Measurements from ENCODE around the gene PPP6R2.
A peak's percentile ranks its signal among the peaks of the same experiment; 100 is the strongest.

The PPP6R2 gene

DNA sequence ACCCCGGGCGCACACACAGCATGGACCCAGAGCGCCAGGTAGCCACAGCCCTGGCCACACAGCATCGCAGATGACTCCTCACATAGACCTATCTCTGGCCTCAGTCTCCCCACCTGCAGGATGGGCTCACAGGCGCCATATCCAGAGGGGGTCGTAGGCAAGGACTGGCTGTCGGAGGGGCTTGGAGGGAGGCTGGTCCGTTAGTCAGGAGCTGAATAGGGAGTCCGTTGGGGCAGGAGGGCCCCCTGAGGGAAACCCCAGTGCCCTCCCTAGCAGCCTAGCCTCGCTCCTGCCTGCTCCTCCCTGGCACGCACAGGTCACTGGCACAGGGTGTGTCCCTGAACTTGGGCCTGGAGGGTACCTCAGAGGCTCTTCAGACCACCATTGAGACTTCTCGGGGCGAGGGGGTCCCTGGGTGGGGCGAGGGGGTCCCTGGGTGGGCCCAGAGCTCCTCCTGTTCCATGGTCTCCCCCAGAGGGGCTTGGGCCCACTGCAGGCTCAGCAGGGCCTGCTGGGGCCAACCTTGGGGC is 37.7 kb upstream of the PPP6R2 start:
- no peak for DNase-seq (ENCODE audit: low read depth in 1 of 2, low spot score in 1 of 2)

DNA sequence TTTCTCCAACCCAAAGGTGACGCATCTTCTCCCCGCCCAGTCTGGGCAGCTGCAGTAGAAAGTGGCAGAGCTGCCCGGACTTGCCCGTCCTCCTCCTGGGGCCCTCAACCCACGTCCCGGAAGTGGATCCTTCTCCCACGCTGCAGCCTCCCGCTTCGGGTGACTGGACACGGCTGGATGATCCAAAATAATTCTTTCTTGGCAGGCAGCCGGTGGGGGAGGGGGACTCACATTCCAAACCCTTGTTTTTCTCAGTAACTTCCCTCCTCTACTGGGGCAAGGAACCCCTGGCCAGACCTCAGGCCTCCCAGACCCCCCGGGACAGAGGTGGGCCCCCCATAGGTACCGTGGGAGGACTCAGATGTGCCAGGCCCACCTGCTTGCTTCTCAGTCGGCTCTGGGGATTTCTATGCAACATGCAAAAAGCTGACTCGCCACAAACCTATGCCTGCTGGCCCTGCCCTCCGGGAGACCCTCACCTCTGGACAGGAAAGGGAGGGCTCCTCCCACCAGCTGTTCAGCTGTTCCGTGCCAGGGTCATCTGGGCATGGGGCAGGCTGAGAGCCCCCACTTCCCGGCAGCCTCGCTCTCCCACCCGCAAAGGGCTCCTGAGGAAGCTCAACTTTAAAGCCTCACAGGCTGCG is 37.1 kb upstream of the PPP6R2 start:
- no peak for DNase-seq (ENCODE audit: low read depth in 1 of 2, low spot score in 1 of 2)

DNA sequence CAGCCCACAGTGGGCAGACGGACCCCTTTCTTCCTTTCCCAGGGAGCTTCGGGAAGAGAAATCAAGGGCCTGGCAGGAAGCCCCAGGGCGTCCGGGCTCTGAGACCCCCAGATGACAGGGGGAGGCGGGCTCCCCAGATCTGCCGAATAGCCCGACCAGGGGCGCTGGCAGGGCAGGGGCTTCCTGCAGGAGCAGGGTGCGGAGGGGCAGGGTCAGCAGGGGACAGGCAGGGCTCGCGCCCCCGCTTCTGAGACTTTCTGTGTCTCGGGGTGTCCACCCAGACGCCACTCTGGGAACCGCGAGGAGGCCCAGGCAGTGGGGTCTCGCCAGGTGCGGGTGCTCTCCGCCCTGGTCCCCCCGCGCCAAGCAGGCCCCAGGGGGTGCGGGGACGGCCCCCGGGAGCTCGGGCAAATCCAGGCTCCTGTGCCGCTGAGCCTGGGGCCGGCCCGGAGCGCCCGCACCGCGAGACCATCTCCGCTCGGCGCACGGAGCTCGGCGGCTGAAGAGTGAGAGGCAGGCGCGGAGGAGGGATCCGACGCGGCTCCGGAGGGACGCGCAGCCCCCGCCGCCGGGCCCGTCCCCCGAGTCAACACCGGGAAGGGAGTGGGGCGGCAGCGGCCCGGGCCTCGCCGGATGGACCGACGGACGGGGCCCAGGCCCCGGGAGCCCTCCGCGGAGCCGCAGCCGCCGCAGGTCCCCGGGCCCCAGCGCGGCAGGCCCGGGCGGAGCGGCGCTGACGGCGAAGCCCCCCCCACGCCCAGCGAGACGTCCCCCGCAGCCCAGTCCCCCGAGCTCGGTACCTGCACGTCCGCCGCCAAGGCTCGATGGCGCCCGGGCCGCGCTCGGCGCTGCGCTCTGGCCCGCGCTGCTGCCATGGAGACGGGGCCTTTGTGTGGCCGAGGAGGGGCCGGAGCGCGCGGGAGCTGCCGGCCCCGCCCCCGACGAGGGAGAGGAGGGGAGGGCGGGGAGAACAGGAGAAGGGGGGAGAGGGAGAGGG is 36.1 kb upstream of the PPP6R2 start, which contains the start of gene PLXNB2:
PLXNB2 (minus strand) TSS at position 894 of the 997 bp plus-strand sequence. CDS start 17,062 bp downstream, outside the sequence.
- DNase-seq (ENCODE audit: low read depth in 1 of 2, low spot score in 1 of 2) = no peak

DNA sequence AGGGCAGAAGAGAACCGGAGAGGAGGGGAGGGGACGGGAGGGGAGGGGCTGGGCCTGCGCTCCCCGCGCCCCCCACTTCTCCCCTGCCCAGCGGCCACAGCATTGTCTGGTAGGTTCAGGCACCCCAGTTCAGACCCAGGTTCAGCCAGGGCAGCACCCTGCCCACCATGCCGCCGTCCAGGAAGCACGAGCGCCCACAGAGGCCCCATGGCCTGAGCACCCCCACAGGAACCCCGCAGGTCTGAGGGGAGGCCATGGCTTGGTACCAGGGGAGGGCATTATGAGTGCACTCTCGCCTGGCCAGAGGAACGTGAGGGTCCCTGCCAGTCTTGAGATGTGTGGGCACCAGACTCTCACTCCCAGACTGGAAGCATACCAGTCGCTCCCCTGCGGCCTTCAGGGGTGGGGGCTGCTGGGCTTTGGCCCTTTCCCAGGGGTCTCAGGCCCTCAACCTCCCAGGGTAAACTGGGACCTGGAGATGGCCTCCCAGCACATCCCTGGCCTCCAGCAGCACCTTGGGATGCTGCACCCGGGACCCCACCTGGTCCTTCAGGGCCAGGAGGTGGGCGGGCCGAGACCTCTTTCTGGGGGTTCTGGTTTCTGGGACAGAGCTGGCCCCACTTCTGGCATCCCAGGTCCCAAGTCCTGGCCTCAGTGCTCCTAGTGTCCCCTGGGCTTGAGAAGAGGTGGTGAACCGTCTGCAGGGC is 35.1 kb upstream of the PPP6R2 start:
- no peak for DNase-seq (ENCODE audit: low read depth in 1 of 2, low spot score in 1 of 2)

DNA sequence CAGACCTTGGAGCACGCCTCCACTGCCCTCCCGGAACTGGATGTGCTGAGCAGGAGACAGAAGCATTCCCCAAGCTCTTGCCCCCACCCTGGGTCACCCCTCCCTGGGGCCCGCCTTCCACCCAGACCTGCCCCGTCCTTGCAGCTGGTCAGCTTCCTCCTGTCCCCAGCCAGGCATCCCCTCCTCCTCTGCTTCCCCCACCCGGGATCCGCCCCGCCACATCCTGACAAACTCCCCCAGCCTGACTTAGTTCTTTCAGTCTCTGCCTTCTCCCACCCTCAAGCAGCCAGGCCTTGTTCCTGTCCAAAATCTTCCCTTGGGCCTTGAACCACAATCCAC is 34.6 kb upstream of the PPP6R2 start:
- no peak for DNase-seq (ENCODE audit: low read depth in 1 of 2, low spot score in 1 of 2)

DNA sequence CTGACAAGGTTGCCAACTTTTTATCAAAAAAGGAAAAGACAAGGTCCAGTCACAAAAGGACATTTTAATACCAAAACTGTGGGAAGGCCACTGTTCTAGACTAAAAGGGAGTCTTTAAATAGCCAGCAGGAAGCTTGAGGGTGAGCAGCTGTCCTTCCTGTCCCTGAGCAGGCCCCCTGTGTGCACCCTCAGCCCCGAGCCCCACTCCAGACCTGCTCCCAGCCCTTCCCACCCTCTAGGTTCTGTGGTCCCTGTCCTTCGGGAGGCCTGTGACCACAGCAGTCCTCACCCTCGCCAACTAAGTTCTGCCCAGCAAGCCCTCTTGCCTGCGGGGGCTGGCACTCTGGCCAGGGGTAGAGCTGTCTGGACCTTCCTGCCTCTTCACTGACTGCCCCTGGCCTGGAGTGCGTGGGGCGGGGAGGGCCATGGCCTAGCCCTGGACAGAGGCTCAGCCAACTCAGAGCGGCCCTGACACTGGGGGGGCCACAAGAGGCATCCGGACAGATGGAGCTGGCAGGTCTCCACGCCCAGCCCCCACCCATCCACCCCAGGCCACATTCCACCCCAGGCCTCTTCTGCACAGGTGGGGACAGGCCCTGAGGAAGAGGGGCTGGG is 34.0 kb upstream of the PPP6R2 start:
- no peak for DNase-seq (ENCODE audit: low read depth in 1 of 2, low spot score in 1 of 2)

DNA sequence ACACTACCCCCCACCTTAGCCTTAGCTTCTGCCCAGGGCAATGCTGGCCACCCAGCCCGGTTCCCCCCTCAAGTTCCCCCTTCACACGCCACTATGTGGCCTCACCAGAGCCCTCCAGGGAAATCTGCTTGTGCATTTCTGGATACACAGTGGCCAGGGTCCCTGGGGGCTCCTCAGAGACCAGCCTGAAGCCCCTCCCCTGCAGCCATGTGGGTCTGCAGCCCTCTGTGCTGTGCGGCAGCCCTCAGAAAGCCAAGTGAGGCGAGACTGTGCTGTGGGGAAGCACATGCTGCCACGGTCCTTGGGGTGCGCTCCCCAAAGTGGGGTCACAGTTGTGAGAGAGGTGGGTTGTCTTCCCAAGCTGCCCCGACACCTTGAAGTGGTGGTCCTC is 33.5 kb upstream of the PPP6R2 start:
- DNase-seq (ENCODE audit: low read depth in 1 of 2, low spot score in 1 of 2) = no peak

DNA sequence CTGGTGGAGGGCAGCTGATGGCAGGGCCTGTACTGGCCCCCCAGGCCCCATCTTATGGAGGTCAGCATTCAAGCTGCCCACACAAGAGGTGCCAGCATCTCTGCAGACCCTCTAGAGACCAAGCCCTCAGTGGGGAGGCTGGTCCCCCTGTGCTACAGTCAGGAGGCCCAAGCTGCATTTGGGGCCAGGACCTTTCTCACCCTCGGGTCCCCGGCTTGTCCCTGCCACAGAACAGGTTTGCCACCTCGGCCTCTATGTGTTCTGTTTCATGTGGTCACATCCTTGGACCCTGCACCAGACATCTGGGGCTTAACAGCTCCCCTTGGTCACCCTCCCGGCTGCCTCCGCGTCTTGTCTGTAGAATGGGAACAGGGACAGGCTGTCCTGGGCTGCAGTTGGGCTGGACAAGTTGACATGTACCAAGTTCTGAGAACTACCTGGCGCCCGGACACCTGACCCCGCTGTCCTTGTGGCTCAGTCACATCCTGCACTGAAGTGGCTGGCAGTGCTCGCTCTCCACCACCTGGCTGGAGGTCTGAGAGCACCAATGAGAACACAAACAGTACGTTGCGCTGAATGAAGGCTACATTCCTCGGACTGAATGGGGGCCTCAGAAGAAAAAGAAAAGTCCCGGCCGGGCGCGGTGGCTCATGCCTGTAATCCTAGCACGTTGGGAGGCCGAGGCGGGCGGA is 33.0 kb upstream of the PPP6R2 start:
- DNase-seq (ENCODE audit: low read depth in 1 of 2, low spot score in 1 of 2) = no peak

DNA sequence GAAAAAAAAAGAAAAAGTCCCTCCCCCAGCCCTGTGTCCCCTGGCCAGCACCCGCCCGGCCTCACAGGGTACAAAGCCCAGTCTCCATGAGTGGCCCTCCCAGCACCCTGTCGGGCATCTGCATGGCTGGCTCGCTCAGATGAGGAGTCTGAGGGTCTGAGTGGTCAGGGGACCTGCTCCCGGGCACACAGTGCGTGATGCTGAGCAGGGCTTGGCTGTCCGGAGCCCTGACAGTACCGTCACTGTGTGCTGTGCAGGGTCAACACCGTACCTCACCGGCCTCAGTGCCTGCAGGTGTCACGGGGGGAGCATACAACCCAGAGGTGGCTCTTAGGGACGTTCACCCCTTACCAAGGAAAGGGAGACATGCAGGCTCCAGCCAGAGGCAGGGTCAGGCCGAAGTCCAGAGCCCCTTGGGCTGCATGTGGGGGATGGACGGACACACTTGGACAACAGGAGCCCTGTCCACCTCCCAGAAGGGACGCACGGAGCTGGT is 32.1 kb upstream of the PPP6R2 start:
- DNase-seq (ENCODE audit: low read depth in 1 of 2, low spot score in 1 of 2) = no peak

DNA sequence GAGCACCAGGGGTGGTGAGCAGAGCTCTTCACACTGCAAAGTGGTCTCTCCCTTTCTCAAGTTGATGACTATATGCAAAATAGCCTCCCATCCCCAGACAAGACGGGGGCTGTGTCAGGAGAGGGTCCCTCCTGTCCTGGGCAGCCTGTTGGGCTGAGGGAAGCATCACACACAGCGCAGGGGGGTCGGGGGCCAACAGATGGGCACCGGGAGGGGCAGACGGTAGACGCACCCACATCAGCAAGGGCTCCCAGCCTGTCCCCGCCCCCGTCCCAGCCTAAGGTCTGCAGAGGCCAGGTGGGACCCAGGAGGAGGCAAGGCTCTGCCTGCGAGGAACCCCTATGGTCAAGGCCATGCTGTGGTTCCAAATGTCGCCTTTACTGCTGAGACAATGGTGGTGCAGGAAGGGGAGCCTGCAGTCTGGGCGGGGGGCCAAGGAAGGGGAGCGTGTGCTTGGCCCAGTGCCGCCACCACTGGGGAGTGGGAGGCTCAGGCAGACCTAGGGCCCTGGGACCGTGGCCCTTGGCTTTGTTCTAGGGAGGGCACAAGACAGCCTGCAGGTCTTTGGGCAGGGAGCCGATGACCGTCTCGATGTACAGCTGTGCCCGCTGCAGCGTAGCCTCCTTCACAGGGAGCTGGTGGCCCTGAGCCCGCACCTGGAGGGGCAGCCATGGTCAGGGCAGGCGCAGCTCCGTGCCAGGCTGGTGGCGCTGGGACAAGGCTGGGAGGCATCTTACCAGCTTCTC is 31.3 kb upstream of the PPP6R2 start:
- DNase-seq (ENCODE audit: low read depth in 1 of 2, low spot score in 1 of 2) = no peak

DNA sequence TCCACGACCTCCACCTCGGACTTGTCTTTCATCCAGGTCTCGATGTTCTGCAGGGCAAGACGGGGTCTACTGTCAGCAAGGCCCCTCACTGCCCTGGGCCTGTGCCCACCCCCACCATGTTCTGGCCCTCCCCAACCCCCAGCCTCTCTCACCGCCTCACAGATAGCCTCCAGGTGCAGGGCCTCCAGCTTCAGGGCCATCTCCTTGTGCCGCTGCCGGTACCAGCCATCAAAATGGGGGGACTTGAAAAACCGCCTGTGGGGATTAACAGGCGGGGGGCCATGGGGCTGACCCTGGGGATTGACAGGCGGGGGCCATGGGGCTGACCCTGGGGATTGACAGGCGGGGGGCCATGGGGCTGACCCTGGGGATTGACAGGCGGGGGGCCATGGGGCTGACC is 30.8 kb upstream of the PPP6R2 start:
- DNase-seq (ENCODE audit: low read depth in 1 of 2, low spot score in 1 of 2) = no peak

DNA sequence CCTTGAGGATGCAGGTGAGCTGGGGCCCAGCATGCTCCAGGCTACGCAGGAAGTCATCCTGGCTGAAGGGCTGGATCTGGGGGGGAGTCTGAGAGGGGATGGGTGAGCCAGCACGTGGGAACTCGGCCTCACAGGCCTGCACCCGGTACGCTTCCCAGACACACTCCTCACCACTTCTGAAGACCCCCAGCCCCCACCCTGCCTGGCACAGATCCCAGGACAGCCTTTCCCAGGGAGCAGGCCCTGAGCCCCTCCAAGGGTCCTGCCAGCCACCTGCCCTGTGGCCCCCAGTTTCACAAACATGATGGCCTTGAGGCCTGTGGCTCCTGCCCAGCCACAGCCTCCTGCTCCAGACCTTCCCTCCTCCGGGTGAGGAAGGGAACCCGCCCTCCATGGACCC is 30.1 kb upstream of the PPP6R2 start:
- no peak for DNase-seq (ENCODE audit: low read depth in 1 of 2, low spot score in 1 of 2)

DNA sequence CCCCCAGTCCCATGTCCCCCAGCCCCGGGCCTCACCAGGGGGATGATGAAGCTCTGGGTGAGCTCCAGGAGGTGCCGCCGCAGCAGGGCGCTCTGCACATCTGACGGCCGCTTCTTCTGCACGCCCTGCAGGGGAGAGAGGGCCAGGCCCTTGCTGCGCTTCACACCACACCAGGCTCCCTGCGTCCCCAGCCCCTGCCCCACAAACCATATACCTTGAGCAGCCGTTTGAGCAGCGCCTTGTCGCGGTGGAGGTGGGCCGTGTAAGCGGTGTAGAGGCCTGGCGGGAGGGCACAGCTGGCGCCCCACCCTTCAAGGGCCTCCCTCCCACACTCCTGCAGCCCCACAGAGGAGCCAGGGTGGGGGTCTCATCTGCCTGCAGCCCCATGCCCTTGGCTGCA is 29.5 kb upstream of the PPP6R2 start:
- no peak for DNase-seq (ENCODE audit: low read depth in 1 of 2, low spot score in 1 of 2)

DNA sequence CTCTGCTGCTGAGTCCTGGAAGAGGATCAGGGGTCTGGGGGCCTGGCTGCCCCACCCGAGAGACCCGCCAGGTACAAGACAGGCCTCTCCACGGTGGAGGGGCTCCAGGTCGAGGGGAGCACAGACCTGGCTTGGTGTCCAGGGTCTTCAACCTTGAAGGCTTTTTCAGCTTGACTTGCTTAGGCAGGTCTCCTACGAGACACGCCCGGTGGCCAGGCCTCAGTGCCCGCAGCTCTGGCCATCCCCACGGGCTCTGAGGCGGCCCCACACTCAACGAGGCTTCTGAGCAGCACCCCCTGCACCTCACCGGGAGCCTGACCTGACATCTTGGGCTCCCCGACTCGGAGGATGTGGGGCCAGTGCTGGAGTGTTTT is 29.1 kb upstream of the PPP6R2 start:
- DNase-seq (ENCODE audit: low read depth in 1 of 2, low spot score in 1 of 2) = no peak

DNA sequence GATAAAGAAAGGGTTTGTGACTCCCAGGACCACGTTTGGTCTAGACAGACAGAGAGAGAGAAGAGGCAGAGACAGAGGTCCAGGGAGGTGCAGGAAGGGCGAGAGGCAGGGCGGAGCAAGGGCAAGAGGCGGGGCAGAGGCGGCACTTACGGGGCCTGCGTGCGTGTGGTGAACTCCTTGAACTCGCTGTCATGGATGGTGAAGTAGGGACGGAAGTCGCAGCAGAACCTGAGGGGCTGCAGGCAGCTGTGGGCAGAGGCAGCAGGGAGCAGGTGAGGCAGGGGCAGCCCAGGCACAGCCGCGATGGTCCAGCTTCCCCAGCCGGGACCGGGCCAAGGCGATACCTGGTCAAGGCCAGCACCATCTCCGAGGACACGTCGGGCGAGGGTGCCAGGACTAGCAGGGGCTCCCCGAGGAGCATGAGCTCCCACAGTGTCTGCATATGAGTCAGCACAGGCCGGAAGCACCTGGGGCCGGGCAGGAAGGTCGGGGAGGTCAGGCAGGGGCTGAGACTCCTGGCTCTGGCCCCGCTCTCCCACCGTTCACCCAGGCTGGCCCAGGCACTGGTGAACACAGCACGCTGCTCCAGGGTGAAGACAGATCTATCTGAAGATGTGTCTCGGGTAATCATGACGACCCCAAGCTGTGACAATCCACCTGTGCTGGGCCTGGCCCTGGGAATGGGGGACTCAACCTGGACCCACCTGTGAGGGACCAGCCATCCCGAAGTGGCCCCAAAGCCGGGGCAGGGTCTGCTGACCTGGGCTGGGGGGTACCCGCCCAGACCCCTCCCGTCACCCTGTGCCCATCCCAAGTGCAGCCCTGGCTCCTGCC is 28.5 kb upstream of the PPP6R2 start:
- peak; percentile 46 to 62 for DNase-seq (ENCODE audit: low read depth in 1 of 2, low spot score in 1 of 2)

DNA sequence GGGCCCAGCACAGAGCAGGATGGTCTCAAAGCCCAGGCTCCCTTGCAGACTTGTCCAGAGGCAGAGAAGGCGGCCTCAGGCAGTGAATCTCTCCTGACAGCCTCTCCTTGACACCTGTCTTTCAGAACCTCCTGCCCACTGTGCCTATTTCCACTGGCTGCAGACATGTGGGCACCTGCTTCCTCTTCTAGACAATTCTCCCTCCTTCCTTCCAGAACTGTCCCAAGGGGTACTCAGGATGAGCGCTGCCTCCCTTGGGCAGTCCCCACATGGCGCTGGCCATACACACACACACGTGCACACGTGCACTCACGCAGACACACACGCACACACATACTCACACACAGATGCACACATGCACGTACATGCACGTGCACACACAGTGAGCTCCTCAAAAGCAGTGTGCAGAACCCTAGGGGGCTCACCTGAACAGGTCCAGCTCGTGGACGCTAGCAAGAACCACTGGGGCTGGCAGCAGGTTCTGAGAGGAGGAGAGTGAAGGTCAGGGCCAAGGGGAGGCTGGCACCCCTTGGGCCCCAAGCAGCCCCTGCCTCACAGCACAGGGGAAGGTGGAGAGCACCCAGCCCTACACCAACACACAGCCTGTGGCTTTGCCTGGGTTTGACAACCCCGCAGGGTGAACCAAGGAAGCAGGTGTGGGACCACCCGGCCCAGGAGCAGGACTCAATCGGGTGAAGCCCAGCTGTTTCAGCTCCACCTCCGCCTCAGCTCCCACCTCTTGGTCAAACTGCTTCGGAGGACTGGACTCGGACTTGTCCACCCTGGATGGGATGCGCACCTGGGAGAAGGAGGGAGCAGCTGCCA is 27.6 kb upstream of the PPP6R2 start:
- DNase-seq (ENCODE audit: low read depth in 1 of 2, low spot score in 1 of 2) = no peak

DNA sequence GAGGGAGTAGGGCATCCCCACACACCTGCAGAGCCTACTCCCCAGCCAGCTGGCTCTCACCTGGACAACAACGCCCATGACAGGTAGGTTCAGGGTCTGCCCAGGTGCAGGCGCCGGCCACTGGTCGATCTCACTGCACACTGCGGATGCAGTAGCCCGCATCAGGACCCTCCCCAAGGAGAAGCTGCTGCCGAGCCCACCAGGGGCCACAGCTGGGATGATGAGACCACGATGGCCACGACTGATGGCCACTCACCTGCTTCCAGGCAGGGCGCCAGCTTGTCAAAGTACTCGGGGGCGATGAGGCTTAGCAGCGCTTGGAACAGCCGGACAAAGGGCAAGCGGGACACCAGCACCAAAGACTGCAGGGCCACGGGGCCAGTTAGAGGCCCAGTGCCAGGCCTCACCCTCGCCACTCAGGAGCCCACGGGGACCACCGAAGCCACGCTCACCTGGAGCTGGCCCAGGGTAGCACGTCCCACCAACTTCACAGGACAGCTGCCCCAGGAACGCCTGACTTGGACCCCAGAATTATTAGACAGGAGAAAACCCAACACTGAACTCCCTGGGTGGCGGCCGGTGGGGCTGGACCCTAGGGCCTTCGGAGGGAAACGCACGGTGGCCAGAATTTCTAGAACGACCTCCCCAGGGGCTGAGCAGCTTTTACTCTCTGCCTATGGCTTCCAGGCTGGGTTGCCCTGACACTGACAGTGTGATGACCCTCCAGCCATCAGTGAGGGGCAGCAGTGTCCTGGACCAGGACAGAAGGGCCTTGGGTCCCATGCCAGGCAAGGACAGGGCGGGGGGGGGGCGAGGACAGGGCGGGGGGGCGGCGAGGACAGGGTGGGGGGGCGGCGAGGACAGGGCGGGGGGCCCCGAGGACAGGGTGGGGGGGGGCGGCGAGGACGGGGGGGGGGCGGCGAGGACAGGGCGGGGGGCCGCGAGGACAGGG is 26.7 kb upstream of the PPP6R2 start:
- DNase-seq (ENCODE audit: low read depth in 1 of 2, low spot score in 1 of 2) = no peak
